Cerebellar nuclear complex (tissue), 1 donor: ENCODE results near the gene TMEM267.
A peak's percentile ranks its signal among the peaks of the same experiment; 100 is the strongest.
"Not testable (repeated sequence)": the region's sequence is repeated elsewhere in the genome, so short reads cannot be mapped to it uniquely, and the experiment has no call there.

Experiments
- DNase-seq, 2 experiments: peaks; one replicate each; lab custom pipeline; 2025; lab: John Stamatoyannopoulos, UW

Gene TMEM267, protein sequence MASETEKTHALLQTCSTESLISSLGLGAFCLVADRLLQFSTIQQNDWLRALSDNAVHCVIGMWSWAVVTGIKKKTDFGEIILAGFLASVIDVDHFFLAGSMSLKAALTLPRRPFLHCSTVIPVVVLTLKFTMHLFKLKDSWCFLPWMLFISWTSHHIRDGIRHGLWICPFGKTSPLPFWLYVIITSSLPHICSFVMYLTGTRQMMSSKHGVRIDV

DNA sequence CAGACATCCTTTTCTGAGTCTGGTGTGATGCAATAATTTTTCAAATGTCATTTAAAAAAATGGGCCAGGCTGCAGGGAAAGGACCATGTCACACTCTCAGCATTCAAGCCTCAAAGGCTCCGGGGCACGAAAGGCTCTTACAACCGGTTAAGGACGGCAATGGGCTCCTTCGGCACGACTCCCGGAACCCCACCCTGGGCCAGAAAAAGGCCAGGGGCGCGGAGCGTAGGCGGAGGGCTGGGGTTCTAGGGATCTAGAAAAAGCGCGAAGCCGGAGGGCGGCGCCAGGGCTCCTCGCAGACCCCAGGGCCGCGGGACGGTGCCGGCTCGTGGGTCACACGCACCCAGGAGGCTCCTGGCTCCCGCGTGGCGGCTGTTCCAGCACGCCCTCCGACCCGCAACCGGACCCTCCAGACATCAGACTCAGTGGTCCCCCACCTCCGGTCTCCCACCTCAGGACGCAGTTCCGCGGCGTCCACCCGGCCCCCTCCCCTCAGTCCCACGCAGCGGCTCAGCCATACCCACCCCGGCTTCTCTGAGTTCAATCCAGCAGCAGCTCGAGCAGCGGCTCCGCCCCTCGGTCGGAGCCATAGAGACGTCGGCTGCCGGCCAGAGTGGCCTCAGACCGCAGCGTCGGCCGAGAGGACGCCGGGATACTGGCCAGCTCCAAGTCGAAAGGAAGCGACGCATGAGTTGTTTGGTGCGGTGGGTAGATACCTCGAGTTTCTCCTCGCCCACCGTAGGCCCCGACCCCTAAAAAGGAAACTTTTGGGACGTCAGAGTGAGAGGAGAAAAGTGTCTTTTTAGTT is at the start of gene TMEM267:
TMEM267 (minus strand) TSS at position 568 of the 808 bp plus-strand sequence. CDS start 29,896 bp downstream, outside the sequence.
- peak; percentile 20 to 68 for DNase-seq

DNA sequence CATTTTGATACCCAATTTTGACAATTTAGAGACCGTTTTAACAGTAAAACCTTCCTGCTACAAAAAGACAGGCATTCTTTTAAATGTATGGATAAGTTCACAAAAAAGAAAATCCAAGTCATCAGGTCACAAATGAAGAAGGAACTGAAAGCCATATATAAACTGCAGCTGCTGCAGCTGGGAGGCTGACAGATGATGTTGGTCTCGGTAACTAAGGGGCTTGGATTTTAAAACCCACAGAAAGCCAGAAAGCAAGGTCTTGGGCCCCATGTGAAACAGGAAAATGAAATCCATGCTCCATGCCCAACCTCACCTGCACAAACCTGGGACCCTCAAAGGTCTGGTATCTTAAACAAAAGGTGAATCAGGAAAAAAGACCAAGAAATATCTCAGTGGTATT is 47.0 kb upstream of the TMEM267 start:
- DNase-seq, result no peak

DNA sequence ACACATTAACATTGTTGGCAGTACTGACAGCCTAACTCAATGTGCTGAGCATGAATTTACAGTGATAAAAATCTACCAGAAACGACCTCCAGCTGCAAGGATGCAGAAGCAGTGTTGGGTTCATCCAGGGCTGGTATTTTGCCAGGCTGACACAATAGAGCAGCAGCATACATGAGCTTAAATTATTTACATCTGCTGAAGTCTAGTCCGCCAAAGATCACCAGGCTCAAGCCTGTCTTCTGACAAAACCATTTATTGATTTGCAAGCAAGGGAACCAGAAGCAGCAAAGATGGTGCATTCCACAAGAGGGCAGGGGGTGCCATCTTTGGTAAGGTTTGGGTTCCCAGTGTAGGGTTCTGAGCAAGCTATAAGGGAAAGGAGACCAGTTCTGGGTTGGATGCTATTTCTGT is 40.0 kb upstream of the TMEM267 start:
- no peak for DNase-seq

DNA sequence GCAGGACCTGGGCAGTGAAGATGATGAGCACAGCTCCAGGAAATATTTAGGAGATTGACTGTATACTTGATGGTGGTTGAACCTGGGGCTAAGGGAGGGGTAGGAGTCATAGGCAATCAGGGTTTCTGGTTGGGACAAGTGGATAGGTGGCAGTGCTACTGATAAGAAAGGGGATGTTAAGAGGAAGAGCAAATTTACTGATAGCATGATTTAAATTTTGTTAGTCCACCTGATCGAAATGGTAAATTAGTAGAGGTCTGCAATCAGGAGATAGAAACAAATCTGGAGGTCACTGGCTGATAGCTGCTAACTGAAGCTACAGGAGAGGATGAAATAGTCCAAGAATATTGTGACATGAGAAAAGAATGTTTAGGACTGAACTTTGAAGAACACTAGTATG is 37.0 kb upstream of the TMEM267 start:
- DNase-seq, result no peak

DNA sequence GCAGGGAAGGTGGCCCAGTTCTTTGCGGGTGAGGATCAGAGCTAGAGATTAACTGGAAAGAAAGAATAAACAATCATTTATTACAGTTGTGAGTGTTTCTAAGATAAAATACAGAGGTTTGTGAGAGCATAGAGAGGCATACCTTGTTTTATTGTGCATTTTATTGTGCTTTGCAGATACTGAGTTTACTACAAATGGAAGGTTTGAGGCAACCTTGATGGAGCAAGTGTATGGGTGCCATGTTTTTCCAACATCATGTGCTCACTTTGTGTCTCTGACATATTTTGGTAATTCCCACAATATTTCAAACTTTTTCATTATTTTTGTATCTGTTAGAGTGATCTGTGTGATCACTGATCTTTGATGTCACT is 32.0 kb upstream of the TMEM267 start:
- no peak for DNase-seq

DNA sequence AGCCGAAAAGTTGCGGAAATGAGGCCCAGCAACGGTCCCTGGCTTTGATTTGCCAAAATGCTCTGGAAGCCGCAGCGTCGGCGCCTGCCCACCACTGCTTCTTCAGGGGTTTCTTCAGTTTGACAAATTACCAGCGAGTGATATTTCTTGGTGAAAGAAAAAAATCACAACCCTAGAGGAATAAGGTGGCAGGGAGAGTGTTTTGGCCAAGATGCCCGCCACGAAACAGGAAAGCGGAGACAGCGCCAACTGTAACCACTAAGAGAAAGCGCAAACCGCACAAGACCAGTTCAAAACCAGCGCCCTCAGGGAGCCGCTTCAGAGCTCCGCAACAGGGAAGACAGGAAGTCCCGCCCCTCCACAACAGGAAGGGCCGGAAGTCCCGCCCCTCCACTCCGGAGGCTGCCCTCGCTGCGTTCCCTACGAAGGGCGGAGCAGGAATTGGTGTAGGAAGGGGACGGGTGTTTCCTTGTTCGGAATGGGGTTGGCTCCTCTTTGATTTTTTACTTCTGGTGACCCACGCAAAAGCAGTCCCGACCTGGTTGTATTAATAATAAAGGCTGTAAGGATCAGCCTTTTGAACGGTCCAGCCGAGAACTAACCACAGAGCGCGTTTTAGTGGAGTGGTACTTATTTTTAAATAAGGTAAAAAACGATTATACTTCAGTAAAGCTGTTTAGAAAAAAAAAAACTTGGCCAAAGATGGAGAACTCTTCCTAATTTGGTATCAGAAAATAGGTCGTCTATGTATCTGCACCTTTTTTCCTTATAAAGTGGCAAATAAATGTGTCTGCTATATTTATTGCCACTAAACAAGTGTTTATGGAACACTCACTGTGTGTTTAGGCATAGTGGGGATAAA is 31.4 kb upstream of the TMEM267 start, which contains the start of gene C5orf34:
C5orf34 (minus strand) TSS at position 333 of the 862 bp plus-strand sequence. CDS start 5,809 bp downstream, outside the sequence.
- peak; percentile 76 to 87 for DNase-seq

DNA sequence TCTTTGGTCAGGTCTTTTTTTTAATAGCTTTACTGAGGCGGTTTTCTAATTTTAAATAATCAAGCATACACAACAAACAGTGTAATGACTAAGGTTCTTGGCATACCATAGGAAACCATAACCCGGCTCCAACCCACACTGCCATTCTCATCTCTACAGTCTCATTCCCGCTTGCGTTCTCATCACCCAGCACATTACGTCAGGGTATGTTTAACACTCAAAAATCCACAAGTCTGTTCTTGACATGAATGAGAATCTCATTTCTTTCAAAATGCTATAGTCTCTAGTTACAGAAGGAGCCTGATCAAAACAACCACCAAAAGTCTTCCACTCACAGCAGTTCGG is 30.8 kb upstream of the TMEM267 start:
- no peak for DNase-seq

DNA sequence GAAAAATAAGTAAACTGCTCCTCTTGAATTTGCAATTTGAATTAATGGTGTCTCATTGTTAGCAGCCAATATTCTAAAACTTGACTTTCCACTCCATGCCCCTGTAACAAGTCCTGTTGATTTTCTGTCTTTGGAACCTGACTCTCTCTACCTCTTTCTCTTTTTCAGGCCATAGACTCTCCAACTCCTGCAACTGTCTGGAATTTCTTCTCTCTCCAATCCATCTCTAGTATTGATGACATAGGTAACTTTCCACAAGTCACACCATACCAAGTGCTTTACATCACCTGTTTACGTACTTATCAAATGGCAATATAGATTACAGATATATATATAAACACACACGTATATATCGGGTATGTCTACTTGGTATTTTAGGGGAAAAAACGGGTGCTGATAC is 30.4 kb upstream of the TMEM267 start:
- DNase-seq, result no peak

DNA sequence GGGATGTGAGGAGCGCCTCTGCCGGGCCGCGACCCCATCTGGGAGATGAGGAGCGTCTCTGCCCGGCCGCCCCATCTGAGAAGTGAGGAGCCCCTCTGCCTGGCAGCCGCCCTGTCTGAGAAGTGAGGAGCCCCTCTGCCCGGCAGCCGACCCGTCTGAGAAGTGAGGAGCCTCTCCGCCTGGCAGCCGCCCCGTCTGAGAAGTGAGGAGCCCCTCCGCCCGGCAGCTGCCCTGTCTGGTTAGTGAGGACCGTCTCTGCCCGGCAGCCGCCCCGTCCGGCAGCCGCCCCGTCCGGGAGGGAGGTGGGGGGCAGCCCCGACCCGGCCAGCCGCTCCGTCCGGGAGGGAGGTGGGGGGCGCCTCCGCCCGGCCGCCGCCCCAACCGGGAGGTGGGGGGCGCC is 27.4 kb upstream of the TMEM267 start:
- DNase-seq, result not testable (repeated sequence)

DNA sequence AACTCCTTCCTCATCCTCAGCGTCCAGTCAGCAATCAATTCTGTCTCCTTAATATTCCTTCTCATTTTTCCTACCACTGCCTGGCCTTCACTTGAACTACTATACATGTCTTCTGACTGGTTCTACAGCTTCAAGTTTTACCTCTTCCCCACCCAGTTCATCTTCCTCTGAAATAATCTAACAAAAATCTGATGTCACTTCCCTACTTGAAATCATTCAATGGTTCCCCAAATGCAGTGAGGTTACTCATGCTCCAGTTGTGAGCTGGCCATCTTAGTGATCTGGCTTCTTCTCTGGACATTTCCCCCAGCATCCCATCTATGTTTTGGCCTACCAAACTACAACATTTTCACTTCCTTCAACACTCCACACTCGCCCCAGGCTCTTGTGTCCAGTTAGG is 14.9 kb upstream of the TMEM267 start:
- DNase-seq, result no peak

DNA sequence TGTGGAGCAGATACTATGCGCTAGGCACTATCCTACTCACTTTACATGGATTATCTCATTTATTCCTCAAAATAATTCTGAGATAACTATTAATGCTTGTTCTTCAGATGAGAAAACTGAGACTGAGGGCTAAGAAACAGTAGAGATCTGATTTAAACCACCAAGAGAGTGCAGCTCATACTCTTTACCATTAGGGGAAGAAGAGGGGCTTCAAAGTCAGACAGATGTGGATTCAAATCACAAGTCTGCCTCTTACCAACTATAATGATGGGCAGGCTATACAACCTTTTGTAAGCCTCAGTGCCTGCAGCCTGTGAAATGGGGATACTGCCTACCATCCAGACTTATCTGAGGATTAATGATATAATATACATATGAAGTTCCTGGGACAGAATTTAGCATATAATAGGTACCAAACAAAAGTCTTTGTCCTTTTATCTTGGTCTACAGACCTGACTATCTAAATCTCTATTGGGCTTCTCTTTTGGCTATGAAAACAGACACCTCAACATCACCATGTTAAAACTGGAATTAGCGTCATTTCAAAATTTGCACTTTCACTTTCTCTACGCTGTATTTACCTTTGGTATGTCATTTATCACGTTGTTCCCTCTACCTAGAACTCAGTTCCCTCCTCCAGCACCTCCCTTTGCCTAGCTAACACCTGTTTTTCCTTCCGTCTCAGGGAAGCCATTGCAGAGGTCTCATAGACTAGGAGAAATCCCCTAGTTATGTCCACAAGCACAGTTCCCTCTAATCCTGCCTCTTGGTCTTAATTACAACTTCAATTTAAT is 13.8 kb upstream of the TMEM267 start:
- no peak for DNase-seq

DNA sequence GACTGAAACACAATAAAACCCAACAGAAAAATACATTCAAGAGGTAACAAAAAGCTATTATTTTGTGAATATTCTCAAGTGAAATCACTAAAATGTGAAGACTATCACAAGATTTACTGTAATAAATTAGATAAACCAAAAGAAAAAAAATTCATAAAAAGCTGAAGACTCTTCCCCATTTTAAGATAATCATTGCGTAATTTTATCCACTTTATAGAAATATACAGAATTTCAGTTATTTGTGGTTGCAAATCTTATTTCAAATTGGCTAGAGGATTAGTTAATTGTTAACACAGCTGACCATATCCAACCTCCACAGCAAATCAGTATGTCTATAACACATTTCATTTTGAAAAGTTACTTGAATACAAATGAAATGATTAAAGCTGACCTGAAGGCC is 7.7 kb upstream of the TMEM267 start:
- DNase-seq, result no peak

DNA sequence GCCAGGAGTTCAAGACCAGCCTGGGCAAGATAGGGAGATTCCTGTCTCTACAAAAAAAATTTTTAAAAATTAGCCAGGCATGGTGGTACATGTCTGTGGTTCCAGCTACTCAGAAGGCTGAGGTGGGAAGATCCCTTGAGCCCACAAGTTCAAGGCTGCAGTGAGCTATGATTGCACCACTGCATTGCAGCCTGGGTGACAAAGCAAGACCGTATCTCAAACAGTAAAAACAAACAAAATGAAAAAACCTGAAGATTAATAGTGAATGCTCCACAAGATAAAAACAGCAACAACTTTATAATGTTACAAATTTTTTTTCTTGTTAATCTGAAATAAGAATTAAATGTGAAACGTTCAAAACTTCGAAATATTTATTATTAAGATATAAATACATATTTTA is 2.7 kb upstream of the TMEM267 start:
- no peak for DNase-seq

DNA sequence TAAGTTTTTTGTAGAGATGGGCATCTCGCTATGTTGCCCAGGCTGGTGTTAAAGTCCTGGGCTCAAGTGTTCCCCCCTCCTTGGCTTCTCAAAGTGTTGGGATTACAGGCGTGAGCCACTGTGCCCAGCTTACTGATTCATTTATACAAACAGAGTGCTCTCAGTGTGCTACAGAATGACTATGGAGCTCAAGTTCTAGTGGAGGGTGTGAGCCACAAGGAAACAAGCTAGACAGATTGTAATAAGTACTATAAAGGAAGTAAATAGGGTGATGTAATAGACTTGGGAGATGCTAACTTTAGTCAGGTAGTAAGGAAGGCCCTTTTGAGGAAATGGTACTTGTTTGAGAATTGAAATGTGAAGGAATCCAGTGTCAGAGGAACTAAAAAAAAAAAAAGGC is 1.7 kb upstream of the TMEM267 start:
- DNase-seq, result no peak

DNA sequence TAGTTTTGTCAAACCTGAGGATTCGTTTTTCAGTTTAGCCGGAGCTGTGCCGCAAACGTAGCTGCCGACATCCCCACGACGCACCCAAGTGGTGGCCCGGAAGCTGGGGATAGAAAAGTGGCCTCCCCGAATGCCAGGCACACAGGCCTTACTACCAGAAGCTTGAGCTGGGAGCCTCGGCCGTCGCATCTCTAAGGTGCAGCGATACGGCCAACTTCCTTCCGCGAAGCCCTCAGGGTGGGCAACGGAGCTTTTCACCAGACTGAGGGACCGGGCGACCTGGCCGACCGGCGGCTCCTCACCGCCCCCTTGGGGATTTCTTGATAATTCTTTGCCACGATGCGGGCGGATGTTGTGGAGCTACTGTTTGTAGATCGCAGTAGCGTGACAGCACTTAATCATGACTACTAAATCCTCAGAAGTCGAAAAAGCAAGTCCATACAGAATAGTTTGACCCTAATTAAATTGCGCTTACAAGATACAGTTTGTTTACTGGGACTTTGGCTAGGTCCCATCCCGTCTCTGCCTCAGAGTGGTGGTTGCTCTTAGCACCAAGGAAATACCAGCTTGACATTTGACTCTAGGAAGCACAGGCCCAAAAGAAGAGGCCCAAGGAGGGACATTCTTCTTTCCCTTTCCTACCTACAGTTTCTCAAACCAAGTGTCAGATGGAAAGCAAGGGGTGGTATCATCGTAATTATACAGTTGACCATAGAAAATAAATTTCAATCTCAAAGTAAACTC is 613 bp upstream of the TMEM267 start:
- DNase-seq, result peak in 1 of 2 experiments; percentile 68

DNA sequence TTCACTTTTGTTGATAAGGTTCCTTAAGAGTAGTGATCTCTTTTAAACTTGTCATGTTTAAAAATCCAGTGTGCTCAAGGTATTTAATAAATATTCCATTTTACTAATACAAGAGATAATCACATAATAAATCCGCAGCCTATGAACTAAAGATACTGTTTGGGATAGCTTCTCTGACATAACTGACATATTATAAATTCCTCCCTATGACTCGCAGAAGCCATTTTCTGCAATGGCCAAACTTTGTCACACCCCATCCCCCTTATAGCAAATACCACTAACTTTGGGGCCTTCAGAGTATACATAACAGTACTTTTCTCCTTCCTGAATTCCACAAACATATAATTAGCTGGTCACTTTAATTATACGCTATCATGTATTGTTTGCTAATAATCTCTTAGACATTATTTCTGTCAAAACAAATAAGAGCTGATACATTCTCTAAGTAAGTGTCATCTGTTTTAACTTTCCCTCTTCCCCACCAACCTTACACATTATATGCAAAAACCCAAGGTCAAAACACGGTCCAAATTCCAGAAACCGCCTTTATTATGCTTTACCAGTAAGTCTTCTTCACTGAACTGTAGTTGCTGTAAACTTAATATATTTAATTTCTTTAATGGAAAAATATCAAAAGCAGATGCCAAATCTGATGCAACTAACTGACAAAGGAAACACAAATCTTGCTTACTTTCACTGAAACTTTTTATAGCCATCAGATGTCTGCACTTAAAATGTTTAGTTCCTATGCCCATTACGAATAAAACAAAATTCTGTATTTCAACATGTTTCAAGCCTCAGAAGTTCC is 971 bp downstream of the TMEM267 start:
- DNase-seq, result no peak

DNA sequence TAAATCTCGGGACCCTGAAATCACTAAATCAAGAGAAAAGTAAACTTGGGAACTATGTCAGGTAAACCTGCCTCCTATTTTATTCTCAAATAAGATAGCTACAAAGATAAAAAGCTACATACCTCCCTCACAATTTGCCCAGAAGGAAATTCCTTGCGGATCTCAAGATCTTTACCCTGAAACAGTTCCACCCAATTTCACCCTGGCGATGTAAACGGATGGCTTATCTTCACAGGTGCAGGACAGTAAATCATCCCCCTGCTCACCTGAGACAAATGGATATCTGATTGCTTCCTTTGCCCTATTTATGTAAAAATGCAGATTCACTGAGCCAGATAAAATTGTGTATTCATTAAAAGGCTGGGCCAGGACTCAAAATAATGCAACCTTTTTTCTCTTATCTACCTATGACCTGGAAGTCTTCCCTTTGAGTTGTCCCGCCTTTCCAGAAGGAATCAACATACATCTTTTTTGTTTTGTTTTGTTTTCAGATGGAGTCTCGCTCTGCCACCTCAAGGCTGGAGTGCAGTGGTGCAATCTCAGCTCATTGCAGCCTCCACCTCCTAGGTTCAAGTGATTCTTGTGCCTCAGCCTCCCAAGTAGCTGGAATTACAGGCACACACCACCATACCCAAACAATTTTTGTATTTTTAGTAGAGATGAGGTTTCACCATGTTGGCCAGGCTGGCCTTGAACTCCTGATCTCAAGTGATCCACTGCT is 13.8 kb downstream of the TMEM267 start:
- no peak for DNase-seq

DNA sequence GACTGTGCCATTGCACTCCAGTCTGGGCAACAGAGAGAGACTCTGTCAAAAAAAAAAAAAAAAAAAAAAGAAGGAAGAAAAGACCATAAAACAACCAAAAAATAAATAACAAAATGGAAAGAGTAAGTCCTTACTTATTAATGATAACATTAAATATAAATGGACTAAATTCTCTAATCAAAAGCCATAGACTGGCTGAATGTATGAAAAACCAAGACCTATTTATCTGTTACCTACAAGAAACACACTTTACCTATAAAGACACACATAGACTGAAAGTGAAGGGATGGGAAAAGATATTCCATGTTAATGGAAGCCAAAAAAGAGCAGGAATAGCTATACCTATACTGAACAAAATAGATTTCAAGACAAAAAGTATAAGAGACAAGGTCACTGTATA is 16.6 kb downstream of the TMEM267 start:
- no peak for DNase-seq

DNA sequence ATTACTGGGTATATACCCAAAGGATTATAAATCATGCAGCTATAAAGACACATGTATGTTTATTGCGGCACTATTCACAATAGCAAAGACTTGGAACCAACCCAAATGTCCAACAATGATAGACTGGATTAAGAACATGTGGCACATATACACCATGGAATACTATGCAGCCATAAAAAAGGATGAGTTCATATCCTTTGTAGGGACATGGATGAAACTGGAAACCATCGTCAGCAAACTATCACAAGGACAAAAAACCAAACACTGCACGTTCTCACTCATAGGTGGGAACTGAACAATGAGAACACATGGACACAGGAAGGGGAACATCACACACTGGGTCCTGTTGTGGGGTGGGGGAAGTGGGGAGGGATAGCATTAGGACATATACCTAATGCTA is 18.2 kb downstream of the TMEM267 start:
- DNase-seq, result not testable (repeated sequence)

DNA sequence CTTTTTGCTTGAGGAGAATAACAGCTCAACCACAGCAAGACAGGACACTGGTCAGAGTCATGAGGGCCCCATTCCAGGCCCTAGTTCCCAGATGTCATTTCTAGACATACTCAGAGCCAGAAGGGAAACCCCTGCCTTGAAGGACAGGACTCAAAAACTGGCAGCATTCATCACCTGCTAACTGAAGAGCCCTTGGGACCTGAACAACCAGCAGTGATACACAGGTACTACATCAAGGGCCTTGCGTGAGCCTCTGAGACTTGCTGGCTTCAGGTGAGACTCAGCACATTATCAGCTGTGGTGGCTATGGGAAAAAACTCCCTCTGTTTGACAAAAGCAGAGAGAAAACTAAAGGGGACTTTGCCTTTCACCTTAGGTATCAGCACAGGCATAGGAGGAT is 22.6 kb downstream of the TMEM267 start:
- no peak for DNase-seq
